ENCODE data around the gene ZC3HAV1L.
"Not testable (repeated sequence)": the region's sequence is repeated elsewhere in the genome, so short reads cannot be mapped to it uniquely, and the experiment has no call there.

The ZC3HAV1L gene

DNA sequence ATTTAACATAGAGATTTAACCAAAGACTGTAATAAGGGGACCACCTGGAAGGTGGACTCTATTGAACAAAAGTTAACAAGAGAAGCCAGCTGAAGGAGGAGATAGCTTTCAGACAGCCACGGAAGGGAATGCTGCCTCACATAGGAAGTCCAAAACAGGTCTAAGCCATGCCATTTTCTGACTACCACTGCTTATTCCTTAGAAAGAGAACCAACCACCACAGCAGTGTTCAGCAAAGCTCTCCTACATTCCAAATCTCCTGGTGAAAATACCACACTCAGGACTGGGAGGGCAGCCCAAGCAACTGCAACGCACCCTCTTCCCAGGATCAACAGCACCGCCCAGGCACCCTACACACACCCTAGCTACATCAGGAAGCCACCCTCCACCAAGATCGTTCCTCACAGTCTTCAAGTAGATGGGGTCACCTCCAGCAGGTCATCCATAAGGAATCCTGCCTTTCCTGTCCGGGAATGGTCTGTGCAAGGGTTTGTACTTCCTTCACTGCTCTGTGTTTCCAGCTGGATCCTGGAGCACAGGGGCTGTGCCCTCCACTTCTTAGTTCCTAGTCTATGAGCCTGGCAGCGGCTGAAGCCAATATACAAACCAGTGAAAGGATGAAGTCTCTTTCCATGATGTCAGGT is 57.2 kb downstream of the ZC3HAV1L start:
- Histone ChIP-seq H3K4me3 (replicated peaks; ENCODE audit: low read depth, low read length) (no peak overlapping the region), H3K36me3 (ENCODE audit: control insufficient read depth, insufficient read depth, low read length) (no peaks in the 10 kb centered on the region), H3K27me3 (replicated peaks; ENCODE audit: control insufficient read depth, insufficient read depth, low read length) (no peaks in the 10 kb centered on the region; the same call in none of the 2 replicates)
- TF ChIP-seq, protein P1, sequence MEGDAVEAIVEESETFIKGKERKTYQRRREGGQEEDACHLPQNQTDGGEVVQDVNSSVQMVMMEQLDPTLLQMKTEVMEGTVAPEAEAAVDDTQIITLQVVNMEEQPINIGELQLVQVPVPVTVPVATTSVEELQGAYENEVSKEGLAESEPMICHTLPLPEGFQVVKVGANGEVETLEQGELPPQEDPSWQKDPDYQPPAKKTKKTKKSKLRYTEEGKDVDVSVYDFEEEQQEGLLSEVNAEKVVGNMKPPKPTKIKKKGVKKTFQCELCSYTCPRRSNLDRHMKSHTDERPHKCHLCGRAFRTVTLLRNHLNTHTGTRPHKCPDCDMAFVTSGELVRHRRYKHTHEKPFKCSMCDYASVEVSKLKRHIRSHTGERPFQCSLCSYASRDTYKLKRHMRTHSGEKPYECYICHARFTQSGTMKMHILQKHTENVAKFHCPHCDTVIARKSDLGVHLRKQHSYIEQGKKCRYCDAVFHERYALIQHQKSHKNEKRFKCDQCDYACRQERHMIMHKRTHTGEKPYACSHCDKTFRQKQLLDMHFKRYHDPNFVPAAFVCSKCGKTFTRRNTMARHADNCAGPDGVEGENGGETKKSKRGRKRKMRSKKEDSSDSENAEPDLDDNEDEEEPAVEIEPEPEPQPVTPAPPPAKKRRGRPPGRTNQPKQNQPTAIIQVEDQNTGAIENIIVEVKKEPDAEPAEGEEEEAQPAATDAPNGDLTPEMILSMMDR (IDR thresholded peaks at IDR 0.05; ENCODE audit: insufficient read depth, low read length, poor library complexity, severe bottlenecking), result no peak
- no peak for DNase-seq (ENCODE audit: extremely low read depth, insufficient read length)

DNA sequence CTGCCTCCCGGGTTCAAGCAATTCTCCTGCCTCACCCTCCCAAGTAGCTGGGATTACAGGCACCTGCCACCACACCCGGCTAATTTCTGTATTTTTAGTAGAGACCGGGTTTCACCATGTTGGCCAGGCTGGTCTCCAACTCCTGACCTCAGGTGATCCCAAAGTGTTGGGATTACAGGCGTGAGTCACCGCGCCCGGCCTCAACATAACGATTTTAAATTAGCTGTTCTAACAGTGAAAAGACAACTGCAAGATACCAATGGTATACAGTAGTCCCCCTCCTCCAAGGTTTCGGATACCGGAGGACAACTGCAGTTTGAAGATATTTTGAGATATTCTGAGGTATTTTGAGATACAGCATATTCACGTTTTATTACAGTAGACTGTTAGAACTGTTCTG is 59.7 kb downstream of the ZC3HAV1L start:
- H3K36me3 ChIP-seq (ENCODE audit: control insufficient read depth, insufficient read depth, low read length); H3K27me3 ChIP-seq (replicated peaks; ENCODE audit: control insufficient read depth, insufficient read depth, low read length); H3K4me3 ChIP-seq (replicated peaks; ENCODE audit: low read depth, low read length); DNase-seq (ENCODE audit: extremely low read depth, insufficient read length): not testable (repeated sequence)
